Psoas muscle (tissue), 8 donors: ENCODE results near the gene AADACL4. TPM values are rescaled to one million over a fixed set of nuclear protein-coding genes. Genes with fewer than 3 reads are reported as not detected.
"Not testable (repeated sequence)": the region's sequence is repeated elsewhere in the genome, so short reads cannot be mapped to it uniquely, and the experiment has no call there.

Source experiments
- ATAC-seq, 4 donors: fragments of 200-7000 bp; cut with Tn5 transposase; one replicate each; pipeline ENCODE4 v1.9.1; 2020; ENCODE audit warnings: moderate library complexity in 3 of 4, mild to moderate bottlenecking in 2 of 4
- DNase-seq, 2 donors: peaks; one replicate each; pipeline ENCODE4 v3.0.0-alpha.2; 2020
- H3K27ac ChIP-seq: fragments of 200-600 bp; one replicate; pipeline ENCODE4 v1.8.0; 2022
- H3K27me3 ChIP-seq, 3 donors: fragments of 200-600 bp in 1 of 3; one replicate each; pipeline versions ENCODE4 v1.6.1 to v1.8.0; 2013 to 2022; ENCODE audit warnings: low read length in 2 of 3, mild to moderate bottlenecking in 2 of 3, moderate library complexity in 1 of 3; ENCODE audit not compliant: insufficient read depth in 3 of 3
- H3K36me3 ChIP-seq, 2 donors: fragments of 200-600 bp in 1 of 2; one replicate each; pipeline versions ENCODE4 v1.6.1 to v1.8.0; 2013 to 2022; ENCODE audit warnings: low read depth in 1 of 2, mild to moderate bottlenecking in 1 of 2, moderate library complexity in 1 of 2; ENCODE audit not compliant: insufficient read depth in 1 of 2
- H3K4me1 ChIP-seq: fragments of 200-600 bp; one replicate; pipeline ENCODE4 v1.8.0; 2022
- H3K4me3 ChIP-seq: fragments of 200-600 bp; one replicate; pipeline ENCODE4 v1.8.0; 2022; ENCODE audit warnings: mild to moderate bottlenecking
- H3K9me3 ChIP-seq: fragments of 200-600 bp; one replicate; pipeline ENCODE4 v1.8.0; 2022
- WGBS, 3 donors: extraction: QIAGEN DNeasy Blood & Tissue Kit; methylation state at CpG; one replicate each; pipeline versions ENCODE4 v1.1.6 to v1.1.7; 2013; 5-methylcytosine and 5-hydroxymethylcytosine counted together
- intact Hi-C, 2 donors: fragments of 100-400 bp; cut with DNase I; formaldehyde crosslinking; loops; one replicate each; pipeline versions ENCODE4 v1.11.0 to v1.14.2; 2022
- polyA plus RNA-seq, 3 donors: library from polyadenylated mRNA; stranded (reverse); fragments of 200-250 nt; gene quantifications; one replicate each; pipeline ENCODE4 v1.2.3, GENCODE V29; 2013
- total RNA-seq, 4 donors: library from RNA; stranded (reverse); fragmentation: NEBNext Ultra II Directional in 2 of 4; extraction: Animal tissue kit (Norgen Biotek cat#: 25700) in 2 of 4; gene quantifications; one replicate each; pipeline versions ENCODE4 v1.2.1 to v1.2.4, GENCODE V29; 2021 to 2023
- TF ChIP-seq, protein P1 (sequence below): fragments of 200-600 bp; IDR thresholded peaks from one replicate; pipeline ENCODE4 v1.8.0; 2022; ENCODE audit warnings: antibody characterized with exemption
- donor health status: healthy with polysubstance abuse.
- donor health status: DM: no; HTN: no; CAD: no; lungs with moderate emphysema.
- donor health status: Bipolar disorder and iron deficiency.
- donor health status: healthy.
- donor health status: DM: yes; HTN: yes; CAD: no.
- donor health status: DM: no; HTN: no; CAD: no.
- donor health status: DM: no; HTN: no; CAD: no.
- donor health status: DM: yes; HTN: yes; CAD: no.

Gene AADACL4
- total and polyA plus RNA-seq, 7 donors, result not detected

DNA sequence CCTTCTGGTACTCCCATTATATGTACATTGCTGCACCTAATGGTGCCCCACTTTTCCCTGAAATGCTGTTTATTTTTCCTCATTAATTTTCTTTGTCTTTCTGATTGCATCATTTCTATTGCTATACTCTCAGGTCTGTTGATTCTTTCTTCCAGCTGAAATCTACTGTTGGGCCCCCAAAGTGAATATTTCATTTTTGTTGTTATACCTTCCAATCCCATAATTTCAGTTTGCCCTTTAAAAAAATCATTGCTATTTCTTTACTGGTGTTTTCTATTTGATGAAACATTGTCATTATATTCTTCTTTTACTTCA is 3.0 kb upstream of the AADACL4 start:
- Histone ChIP-seq H3K4me3 (no peak overlapping the region), H3K4me1 (no peaks in the 10 kb centered on the region), H3K9me3 (peaks cover 21% of the 10 kb centered on the region), H3K27ac (no peak overlapping the region), H3K36me3 (no peaks in the 10 kb centered on the region), H3K27me3 (no peaks in the 10 kb centered on the region)
- TF ChIP-seq, protein P1, sequence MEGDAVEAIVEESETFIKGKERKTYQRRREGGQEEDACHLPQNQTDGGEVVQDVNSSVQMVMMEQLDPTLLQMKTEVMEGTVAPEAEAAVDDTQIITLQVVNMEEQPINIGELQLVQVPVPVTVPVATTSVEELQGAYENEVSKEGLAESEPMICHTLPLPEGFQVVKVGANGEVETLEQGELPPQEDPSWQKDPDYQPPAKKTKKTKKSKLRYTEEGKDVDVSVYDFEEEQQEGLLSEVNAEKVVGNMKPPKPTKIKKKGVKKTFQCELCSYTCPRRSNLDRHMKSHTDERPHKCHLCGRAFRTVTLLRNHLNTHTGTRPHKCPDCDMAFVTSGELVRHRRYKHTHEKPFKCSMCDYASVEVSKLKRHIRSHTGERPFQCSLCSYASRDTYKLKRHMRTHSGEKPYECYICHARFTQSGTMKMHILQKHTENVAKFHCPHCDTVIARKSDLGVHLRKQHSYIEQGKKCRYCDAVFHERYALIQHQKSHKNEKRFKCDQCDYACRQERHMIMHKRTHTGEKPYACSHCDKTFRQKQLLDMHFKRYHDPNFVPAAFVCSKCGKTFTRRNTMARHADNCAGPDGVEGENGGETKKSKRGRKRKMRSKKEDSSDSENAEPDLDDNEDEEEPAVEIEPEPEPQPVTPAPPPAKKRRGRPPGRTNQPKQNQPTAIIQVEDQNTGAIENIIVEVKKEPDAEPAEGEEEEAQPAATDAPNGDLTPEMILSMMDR, result no peak
- no peak for ATAC-seq
- intact Hi-C loops, result no loop called here
- DNase-seq, result no peak

DNA sequence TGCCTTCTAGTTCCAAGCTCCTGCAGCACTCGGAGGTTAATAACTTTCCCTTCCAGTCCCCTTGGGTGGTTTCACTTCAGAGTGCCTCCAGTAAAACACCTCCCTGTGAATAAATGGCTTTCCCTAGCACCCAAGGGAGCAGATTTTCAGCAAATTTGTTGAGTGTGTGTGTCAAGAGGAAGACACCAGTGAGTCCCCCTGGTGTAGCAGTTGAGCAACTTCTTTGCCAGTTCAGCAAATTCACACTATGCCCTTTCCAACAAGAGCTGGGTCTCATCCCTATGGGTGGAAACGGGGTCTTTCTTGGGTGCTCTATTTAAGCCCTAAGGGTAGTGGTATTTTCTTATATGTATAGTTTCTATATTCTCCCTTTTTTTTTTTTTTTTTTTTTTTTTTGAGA is 806 bp upstream of the AADACL4 start:
- H3K27ac ChIP-seq, result no peak overlapping the region
- ATAC-seq (no peak), DNase-seq (no peak)
- no peak overlapping the region for H3K4me3 ChIP-seq
- TF ChIP-seq, protein P1, result no peak
- H3K27me3 ChIP-seq, result no peaks in the 10 kb centered on the region
- intact Hi-C loops, result no loop called here
- WGBS, 3 donors, result 85 to 96% (median 91%) methylated on average over 2 of the region's 2 CpGs
- no peaks in the 10 kb centered on the region for H3K36me3 ChIP-seq
- H3K4me1 ChIP-seq, result no peaks in the 10 kb centered on the region
- peaks cover 21% of the 10 kb centered on the region for H3K9me3 ChIP-seq

DNA sequence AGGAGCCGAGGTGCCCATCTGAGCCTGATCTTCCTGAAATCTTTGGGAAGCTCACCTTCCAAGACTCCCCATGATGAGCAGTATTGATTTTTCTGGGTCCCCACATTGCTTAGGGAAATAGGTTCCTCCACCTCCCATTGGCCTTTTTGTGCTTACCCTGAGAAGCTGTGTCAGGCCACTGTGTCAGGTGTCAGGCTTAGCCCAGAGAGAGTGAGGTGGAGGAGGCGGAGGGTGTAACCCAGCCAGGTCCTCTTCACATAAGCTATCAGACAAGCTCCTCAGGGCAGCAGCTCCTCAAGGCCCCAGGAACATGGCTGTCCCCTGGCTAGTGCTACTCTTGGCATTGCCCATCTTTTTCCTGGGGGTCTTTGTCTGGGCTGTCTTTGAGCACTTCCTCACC is 352 bp downstream of the AADACL4 start:
- no peaks in the 10 kb centered on the region for H3K4me1 ChIP-seq
- TF ChIP-seq, protein P1, result no peak
- ATAC-seq, result no peak

DNA sequence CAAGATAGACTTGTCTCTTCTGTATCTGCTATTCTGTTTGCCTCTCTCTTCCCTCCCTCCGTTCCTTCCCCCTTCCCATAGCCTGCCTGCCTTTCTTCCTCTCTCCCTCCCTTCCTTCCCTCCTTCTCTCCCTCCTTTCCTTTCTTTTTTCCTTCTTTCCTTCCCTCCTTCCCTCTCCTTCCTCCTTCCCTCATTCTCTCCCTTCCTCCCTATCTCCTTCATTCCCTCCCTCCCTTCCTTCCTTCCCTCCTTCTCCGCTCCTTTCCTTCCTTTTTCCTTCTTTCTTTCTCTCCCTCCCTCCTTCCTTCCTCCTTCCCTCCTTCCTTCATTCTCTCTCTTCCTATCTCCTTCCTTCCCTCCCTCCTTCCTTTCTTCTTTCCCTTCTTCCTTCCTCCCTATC is 944 bp downstream of the AADACL4 start:
- Histone ChIP-seq H3K27me3 (no peaks in the 10 kb centered on the region), H3K36me3 (no peaks in the 10 kb centered on the region), H3K4me3 (no peak overlapping the region), H3K27ac (no peak overlapping the region), H3K9me3 (peaks cover 11% of the 10 kb centered on the region), H3K4me1 (no peaks in the 10 kb centered on the region)
- ATAC-seq (no peak), DNase-seq (no peak)
- intact Hi-C loops, result no loop called here
- WGBS, 3 donors, result 75 to 95% (median 94%) methylated on average over 2 of the region's 2 CpGs
- TF ChIP-seq, protein P1, result no peak

More for the DNA sequence above, 352 bp downstream of the AADACL4 start:
- no peak overlapping the region for H3K27ac ChIP-seq
- WGBS, 3 donors, result 83 to 89% (median 88%) methylated on average over 2 of the region's 2 CpGs
- DNase-seq, result peak in 1 of 2 donors; percentile 35
- intact Hi-C loops, result no loop called here
- peaks cover 17% of the 10 kb centered on the region for H3K9me3 ChIP-seq
- H3K4me3 ChIP-seq, result no peak overlapping the region
- H3K36me3 ChIP-seq, result no peaks in the 10 kb centered on the region
- H3K27me3 ChIP-seq, result no peaks in the 10 kb centered on the region

DNA sequence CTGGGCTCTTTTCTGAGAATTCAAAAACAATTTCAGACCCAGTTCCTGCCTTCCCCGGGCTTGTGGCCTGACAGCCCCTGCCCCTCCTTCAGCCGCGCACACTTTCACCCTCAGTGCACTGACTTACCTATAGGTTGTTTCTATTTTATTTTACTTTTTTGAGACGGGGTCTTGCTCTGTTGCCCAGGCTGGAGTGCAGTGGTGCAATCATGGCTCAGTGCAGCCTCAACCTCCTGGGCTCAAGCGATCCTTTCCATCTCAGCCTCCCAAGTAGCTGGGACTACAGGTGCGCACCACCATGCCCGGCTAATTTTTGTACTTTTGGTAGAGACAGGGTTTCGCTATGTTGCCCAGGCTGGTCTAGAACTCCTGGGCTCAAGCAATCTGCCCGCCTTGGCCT is 1.5 kb downstream of the AADACL4 start:
- H3K27me3 ChIP-seq, H3K4me1 ChIP-seq, H3K4me3 ChIP-seq, H3K27ac ChIP-seq, H3K36me3 ChIP-seq, H3K9me3 ChIP-seq, intact Hi-C loops, ATAC-seq: not testable (repeated sequence)
- DNase-seq, result peak in 1 of 2 donors; percentile 6
- 94 to 96% (median 94%) methylated on average over 9 of the region's 9 CpGs for WGBS, 3 donors
